OCI-LY7 (cell line): ENCODE results near the gene PCCA. TPM values are rescaled to one million over a fixed set of nuclear protein-coding genes. Genes with fewer than 3 reads are reported as not detected.

Experiments used
- BruUV-seq: library from RNA; stranded (reverse); fragments of 400-500 nt; replicated peaks from 2 replicates; lab custom pipeline; 2021; lab: Mats Ljungman, UMichigan
- CTCF ChIA-PET: fragments of 300-600 bp; sonication (Branson Sonifier 250); formaldehyde crosslinking; loops from one replicate; lab custom pipeline; 2022; ENCODE audit warnings: antibody characterized with exemption; ENCODE audit not compliant: unreplicated experiment; lab: Charles Lee
- POLR2A ChIA-PET: fragments of 300-600 bp; sonication (Branson Sonifier 250); formaldehyde crosslinking; loops from one replicate; lab custom pipeline; 2022; ENCODE audit warnings: antibody characterized with exemption; lab: Charles Lee
- DNase-seq: peaks from one replicate; pipeline ENCODE4 v3.0.0-alpha.2; 2015; ENCODE audit warnings: low spot score
- H2AFZ ChIP-seq: fragments of 200-600 bp; sonication (generic), shearing (Covaris generic); 2 replicates; pipeline ENCODE4 v1.6.1; 2014; ENCODE audit warnings: mild to moderate bottlenecking, antibody characterized with exemption, low read length, moderate library complexity
- H3K27ac ChIP-seq: fragments of 200-600 bp; sonication (generic); 2 replicates; pipeline ENCODE4 v1.5.1; 2014; ENCODE audit warnings: mixed run types, low read depth, mild to moderate bottlenecking, moderate library complexity, low read length, inconsistent platforms; ENCODE audit not compliant: poor library complexity, severe bottlenecking
- H3K36me3 ChIP-seq: fragments of 200-600 bp; sonication (generic); 2 replicates; pipeline ENCODE4 v1.6.1; 2014; ENCODE audit warnings: mild to moderate bottlenecking, antibody characterized with exemption, low read length, moderate library complexity, mixed read lengths; ENCODE audit not compliant: insufficient read depth
- H3K4me1 ChIP-seq: fragments of 200-600 bp; sonication (generic); 2 replicates; pipeline ENCODE4 v1.5.1; 2014; ENCODE audit warnings: mild to moderate bottlenecking, low read length; ENCODE audit not compliant: insufficient read depth, poor library complexity, severe bottlenecking
- H3K4me2 ChIP-seq: fragments of 200-600 bp; sonication (generic); 2 replicates; pipeline ENCODE4 v1.6.1; 2014; ENCODE audit warnings: mild to moderate bottlenecking, low read length
- H3K4me3 ChIP-seq: fragments of 200-600 bp; sonication (generic); 2 replicates; pipeline ENCODE4 v1.5.1; 2014; ENCODE audit warnings: mild to moderate bottlenecking, low read depth, low read length; ENCODE audit not compliant: poor library complexity, severe bottlenecking
- H3K79me2 ChIP-seq: fragments of 200-600 bp; sonication (generic); 2 replicates; pipeline ENCODE4 v1.6.1; 2016; ENCODE audit warnings: low read depth, mild to moderate bottlenecking, low read length, moderate library complexity, mixed read lengths; ENCODE audit not compliant: insufficient read depth
- H3K9me2 ChIP-seq: fragments of 200-600 bp; sonication (generic); 2 replicates; pipeline ENCODE4 v1.6.1; 2016; ENCODE audit warnings: mild to moderate bottlenecking, low read length, mixed read lengths; ENCODE audit not compliant: insufficient read depth
- H3K9me3 ChIP-seq: fragments of 200-600 bp; sonication (generic); 2 replicates; pipeline ENCODE4 v1.6.1; 2014; ENCODE audit warnings: mild to moderate bottlenecking, mixed run types, low read length, mixed read lengths
- H4K20me1 ChIP-seq: fragments of 200-600 bp; sonication (generic); 2 replicates; pipeline ENCODE4 v1.6.1; 2014; ENCODE audit warnings: mild to moderate bottlenecking, antibody characterized with exemption, low read length, moderate library complexity, mixed read lengths; ENCODE audit not compliant: insufficient read depth
- EZH2phosphoT487 ChIP-seq: fragments of 200-600 bp; sonication (generic); IDR thresholded peaks from 2 replicates; pipeline ENCODE4 v1.6.1; 2018; ENCODE audit warnings: low read depth, borderline replicate concordance, mild to moderate bottlenecking, mixed run types, antibody characterized with exemption, low read length, moderate library complexity, mixed read lengths
- intact Hi-C: fragments of 100-400 bp; cut with micrococcal nuclease; formaldehyde crosslinking; loops from one replicate; pipeline ENCODE4 v1.10.0; 2022; ENCODE audit not compliant: unreplicated experiment
- total RNA-seq, 2 experiments: library from RNA; depleted of rRNA in 1 of 2; stranded (reverse); fragments of >200 nt in 1 of 2; shearing (Covaris generic) in 1 of 2; gene quantifications; 2 replicates each; pipeline ENCODE4 v1.2.3, GENCODE V29; 2014 to 2022
- TF ChIP-seq, protein P1 (sequence below): fragments of 200-600 bp; sonication (generic); conservative IDR thresholded peaks from 2 replicates; pipeline ENCODE4 v1.5.1; 2014; ENCODE audit warnings: mild to moderate bottlenecking, antibody characterized with exemption, low read length, moderate library complexity, mixed read lengths

PCCA gene
- total RNA-seq, 2 experiments from 2014 or later = 2.7 to 7.2 TPM

DNA sequence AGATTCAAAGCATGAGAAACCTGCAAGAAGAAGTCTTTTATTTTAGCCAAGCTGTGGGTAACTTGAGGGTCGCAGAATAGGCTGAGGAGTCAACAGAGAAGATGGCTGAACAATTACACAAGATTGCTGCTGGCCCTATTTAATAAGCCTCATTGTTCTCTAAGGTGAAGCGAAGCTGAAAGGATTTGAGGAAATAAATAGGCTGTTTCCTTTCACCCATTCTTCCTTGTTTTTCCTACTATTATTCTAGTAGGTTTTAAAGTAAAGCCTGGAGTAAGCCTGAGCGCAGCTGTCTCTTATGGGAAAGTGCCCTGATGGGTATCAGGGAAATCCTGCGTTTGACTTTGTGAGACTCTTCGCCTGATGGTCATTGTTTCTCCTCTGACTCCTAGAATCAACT lies 25.0 kb upstream of the PCCA start:
- ChIA-PET CTCF (no interaction called here), POLR2A (no interaction called here)
- no peaks in the 10 kb centered on the region for H4K20me1 ChIP-seq
- BruUV-seq = no TSS peak
- H3K9me3 ChIP-seq = no peaks in the 10 kb centered on the region
- no peak for DNase-seq
- H3K4me3 ChIP-seq = no peak overlapping the region
- H3K4me2 ChIP-seq = no peak overlapping the region
- no peak overlapping the region for H2AFZ ChIP-seq
- no peak overlapping the region for H3K27ac ChIP-seq
- no peaks in the 10 kb centered on the region for H3K79me2 ChIP-seq
- H3K36me3 ChIP-seq = no peaks in the 10 kb centered on the region
- H3K9me2 ChIP-seq = no peaks in the 10 kb centered on the region
- H3K4me1 ChIP-seq = no peaks in the 10 kb centered on the region
- no peak for TF ChIP-seq EZH2phosphoT487
- TF ChIP-seq, protein P1, sequence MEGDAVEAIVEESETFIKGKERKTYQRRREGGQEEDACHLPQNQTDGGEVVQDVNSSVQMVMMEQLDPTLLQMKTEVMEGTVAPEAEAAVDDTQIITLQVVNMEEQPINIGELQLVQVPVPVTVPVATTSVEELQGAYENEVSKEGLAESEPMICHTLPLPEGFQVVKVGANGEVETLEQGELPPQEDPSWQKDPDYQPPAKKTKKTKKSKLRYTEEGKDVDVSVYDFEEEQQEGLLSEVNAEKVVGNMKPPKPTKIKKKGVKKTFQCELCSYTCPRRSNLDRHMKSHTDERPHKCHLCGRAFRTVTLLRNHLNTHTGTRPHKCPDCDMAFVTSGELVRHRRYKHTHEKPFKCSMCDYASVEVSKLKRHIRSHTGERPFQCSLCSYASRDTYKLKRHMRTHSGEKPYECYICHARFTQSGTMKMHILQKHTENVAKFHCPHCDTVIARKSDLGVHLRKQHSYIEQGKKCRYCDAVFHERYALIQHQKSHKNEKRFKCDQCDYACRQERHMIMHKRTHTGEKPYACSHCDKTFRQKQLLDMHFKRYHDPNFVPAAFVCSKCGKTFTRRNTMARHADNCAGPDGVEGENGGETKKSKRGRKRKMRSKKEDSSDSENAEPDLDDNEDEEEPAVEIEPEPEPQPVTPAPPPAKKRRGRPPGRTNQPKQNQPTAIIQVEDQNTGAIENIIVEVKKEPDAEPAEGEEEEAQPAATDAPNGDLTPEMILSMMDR = no peak
- intact Hi-C loops = no loop called here

DNA sequence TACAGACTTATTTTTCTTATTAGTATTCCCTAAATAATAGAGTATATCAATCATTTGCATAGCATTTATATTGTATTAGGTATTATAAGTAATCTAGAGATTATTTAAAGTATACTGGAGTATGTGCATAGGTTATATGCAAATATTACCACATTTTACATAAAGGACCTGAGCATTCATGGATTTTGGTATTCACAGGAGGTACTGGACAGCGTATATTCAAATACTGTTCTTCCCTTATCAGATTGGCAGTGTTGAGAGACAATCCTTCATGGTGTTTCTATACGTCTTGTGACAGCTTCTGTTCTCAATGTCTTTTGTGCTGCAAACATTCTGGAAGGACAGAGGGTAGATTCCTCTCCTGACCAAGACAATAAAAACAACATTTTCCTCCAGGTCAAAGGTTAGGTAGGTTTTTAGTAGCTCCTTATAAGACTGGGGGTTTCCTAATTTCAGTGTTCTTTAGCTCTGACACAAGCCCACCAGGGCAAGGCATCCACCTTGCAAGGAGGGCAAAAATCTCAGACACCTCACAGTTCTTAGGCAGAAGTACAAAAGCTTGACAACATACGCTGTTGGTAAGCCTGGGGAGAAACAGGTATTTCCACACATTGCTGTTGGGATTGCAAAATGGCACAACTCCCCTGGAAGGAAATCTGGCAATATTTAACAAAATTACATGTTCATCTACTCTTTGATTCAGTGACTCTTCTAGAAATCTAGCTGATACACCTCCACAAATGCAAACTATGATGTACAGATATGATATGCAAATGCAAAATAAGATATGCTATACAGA lies 20.6 kb upstream of the PCCA start:
- ChIA-PET CTCF (no interaction called here), POLR2A (no interaction called here)
- Histone ChIP-seq H3K27ac (no peak overlapping the region), H3K36me3 (no peaks in the 10 kb centered on the region), H3K4me3 (no peak overlapping the region), H3K9me2 (no peaks in the 10 kb centered on the region), H3K4me2 (no peak overlapping the region), H3K4me1 (no peaks in the 10 kb centered on the region), H2AFZ (no peak overlapping the region), H4K20me1 (no peaks in the 10 kb centered on the region), H3K9me3 (no peaks in the 10 kb centered on the region), H3K79me2 (no peaks in the 10 kb centered on the region)
- BruUV-seq = no TSS peak
- TF ChIP-seq EZH2phosphoT487 = no peak
- TF ChIP-seq, protein P1 = no peak
- intact Hi-C loops = no loop called here
- no peak for DNase-seq

DNA sequence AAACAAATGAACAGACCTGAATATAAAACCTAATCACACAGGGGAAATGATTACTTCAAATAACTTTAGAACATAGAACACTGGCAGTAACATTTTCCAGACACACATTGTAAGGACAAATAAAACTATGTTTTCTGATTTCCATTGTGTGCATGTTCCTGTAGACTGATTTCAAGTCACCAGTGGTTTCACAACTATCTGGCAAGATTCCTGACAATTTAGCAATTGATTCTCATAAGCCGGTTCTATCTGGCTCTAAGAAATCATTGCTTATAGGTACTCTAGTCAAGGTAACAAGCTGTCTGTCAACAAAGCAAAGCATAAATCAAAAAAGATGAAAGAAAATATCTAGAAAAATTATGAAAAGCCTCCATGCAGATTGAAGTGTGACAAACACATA lies 19.6 kb upstream of the PCCA start:
- Histone ChIP-seq H3K4me1 (no peaks in the 10 kb centered on the region), H3K4me2 (no peak overlapping the region), H3K9me2 (no peaks in the 10 kb centered on the region), H3K36me3 (no peaks in the 10 kb centered on the region), H3K9me3 (no peaks in the 10 kb centered on the region), H2AFZ (no peak overlapping the region), H4K20me1 (no peaks in the 10 kb centered on the region), H3K4me3 (no peak overlapping the region), H3K27ac (no peak overlapping the region), H3K79me2 (no peaks in the 10 kb centered on the region)
- intact Hi-C loops = no loop called here
- no TSS peak for BruUV-seq
- TF ChIP-seq, protein P1 = no peak
- no peak for TF ChIP-seq EZH2phosphoT487
- ChIA-PET CTCF (no interaction called here), POLR2A (interaction anchor here (0.7 kb wide), 1 partner anchor 34 kb away, joined by 3 read pairs; no protein-coding TSS in a partner anchor)
- DNase-seq = no peak
